Body of pancreas (tissue), 4 donors: Measurements from ENCODE around the gene GLB1L2. TPM values are rescaled to one million over a fixed set of nuclear protein-coding genes. Genes with fewer than 3 reads are reported as not detected.

Source experiments
- ATAC-seq: fragments of 150-250 bp; one replicate; pipeline ENCODE4 v1.9.1; 2016
- DNase-seq, 4 donors: peaks; one replicate each; pipeline ENCODE4 v3.0.0-alpha.2; 2019
- H3K27ac ChIP-seq, 4 donors: fragments of 200-600 bp; sonication (generic); 1 replicate in 3 of 4; 2 replicates in 1 of 4; pipeline versions ENCODE4 v1.5.1 to v1.6.1; 2016 to 2019; ENCODE audit warnings: mild to moderate bottlenecking in 1 of 4, mixed read lengths in 1 of 4, moderate library complexity in 1 of 4
- H3K27me3 ChIP-seq, 2 donors: fragments of 200-600 bp; sonication (generic); one replicate each; pipeline ENCODE4 v1.6.0; 2016; ENCODE audit warnings: mild to moderate bottlenecking in 1 of 2
- H3K36me3 ChIP-seq, 2 donors: fragments of 200-600 bp; sonication (generic); replicated peaks in 1 of 2; 2 replicates each; pipeline ENCODE4 v1.5.1; 2016; ENCODE audit warnings: low read depth in 2 of 2; ENCODE audit not compliant: insufficient read depth in 1 of 2
- H3K4me1 ChIP-seq: fragments of 200-600 bp; sonication (generic); one replicate; pipeline ENCODE4 v1.6.0; 2016
- H3K4me3 ChIP-seq, 2 donors: fragments of 200-600 bp; sonication (generic); 1 replicate in 1 of 2; 2 replicates in 1 of 2; pipeline ENCODE4 v1.5.1; 2016 to 2019
- H3K9me3 ChIP-seq, 3 donors: fragments of 200-600 bp; sonication (generic); 1 replicate in 2 of 3; 2 replicates in 1 of 3; pipeline ENCODE4 v1.5.1; 2016
- CTCF ChIP-seq, 7 experiments: fragments of 450-650 bp in 4 of 7; fragments of 200-600 bp in 3 of 7; sonication (generic) in 3 of 7; IDR thresholded peaks; one replicate each; pipeline ENCODE4 v1.5.1; 2016 to 2019; ENCODE audit warnings: antibody characterized with exemption in 7 of 7
- POLR2A ChIP-seq, 3 donors: fragments of 450-650 bp; IDR thresholded peaks; one replicate each; pipeline ENCODE4 v1.6.1; 2016; ENCODE audit warnings: antibody characterized with exemption in 3 of 3, mild to moderate bottlenecking in 2 of 3
- WGBS, 2 donors: methylation state at CpG; one replicate each; pipeline ENCODE4 v1.1.5; 2017; 5-methylcytosine and 5-hydroxymethylcytosine counted together
- intact Hi-C: fragments of 100-400 bp; cut with DNase I; formaldehyde crosslinking; loops from one replicate; pipeline ENCODE4 v1.15.1; 2023
- total RNA-seq, 2 donors: library from RNA; depleted of rRNA; stranded (reverse); fragments of >200 nt; gene quantifications; one replicate each; pipeline ENCODE4 v1.1.0, GENCODE V29; 2016

GLB1L2 gene
- total RNA-seq, 2 donors from 2014 or later = 9.1 to 10.9 TPM

- 27 to 45% methylated on average over 11 of the region's 11 CpGs for WGBS, 2 donors
- no peak overlapping the region for H3K27ac ChIP-seq
- no peaks in the 10 kb centered on the region for H3K9me3 ChIP-seq
- H3K36me3 ChIP-seq = no peaks in the 10 kb centered on the region
- H3K4me3 ChIP-seq = no peak overlapping the region
- no peak for TF ChIP-seq CTCF (IDR thresholded peaks at IDR 0.05)
- TF ChIP-seq POLR2A (IDR thresholded peaks at IDR 0.05) = no peak
- intact Hi-C loops = no loop called here
- no peak for DNase-seq
- H3K4me1 ChIP-seq = peaks cover 4% of the 10 kb centered on the region
- no peaks in the 10 kb centered on the region for H3K27me3 ChIP-seq
- ATAC-seq = no peak
Observed at GRCh38 chr11:134406264-134407185, 74.7 kb downstream of the GLB1L2 start.

GRCh38 chr11:134407321-134407828 is 75.6 kb downstream of the GLB1L2 start:
- intact Hi-C loops = no loop called here
- ATAC-seq (no peak), DNase-seq (no peak)
- Histone ChIP-seq H3K9me3 (no peaks in the 10 kb centered on the region), H3K4me3 (no peak overlapping the region), H3K27me3 (no peaks in the 10 kb centered on the region), H3K36me3 (no peaks in the 10 kb centered on the region), H3K27ac (no peak overlapping the region), H3K4me1 (peaks cover 7% of the 10 kb centered on the region)
- WGBS, 2 donors = 40 to 44% methylated on average over 12 of the region's 12 CpGs
- TF ChIP-seq CTCF (IDR thresholded peaks at IDR 0.05) (no peak), POLR2A (IDR thresholded peaks at IDR 0.05) (no peak)

- Histone ChIP-seq H3K36me3 (no peaks in the 10 kb centered on the region), H3K4me3 (no peak overlapping the region), H3K27me3 (no peaks in the 10 kb centered on the region), H3K4me1 (peaks cover 12% of the 10 kb centered on the region), H3K27ac (no peak overlapping the region), H3K9me3 (no peaks in the 10 kb centered on the region)
- no peak for ATAC-seq
- 33 to 36% methylated on average over 8 of the region's 8 CpGs for WGBS, 2 donors
- no peak for DNase-seq
- intact Hi-C loops = no loop called here
- TF ChIP-seq POLR2A (IDR thresholded peaks at IDR 0.05) (no peak), CTCF (IDR thresholded peaks at IDR 0.05) (no peak)
Observed at GRCh38 chr11:134407923-134408322, 76.1 kb downstream of the GLB1L2 start.

- no peaks in the 10 kb centered on the region for H3K9me3 ChIP-seq
- H3K27ac ChIP-seq = no peak overlapping the region
- intact Hi-C loops = no loop called here
- TF ChIP-seq POLR2A (IDR thresholded peaks at IDR 0.05) (no peak), CTCF (IDR thresholded peaks at IDR 0.05) (no peak)
- no peaks in the 10 kb centered on the region for H3K27me3 ChIP-seq
- DNase-seq (no peak), ATAC-seq (no peak)
- H3K36me3 ChIP-seq = no peaks in the 10 kb centered on the region
- 54 to 56% methylated on average over 14 to 15 of the region's 15 CpGs for WGBS, 2 donors
- peaks cover 13% of the 10 kb centered on the region for H3K4me1 ChIP-seq
- no peak overlapping the region for H3K4me3 ChIP-seq
Observed at GRCh38 chr11:134409552-134410429, 78.0 kb downstream of the GLB1L2 start.
